Duodenal mucosa (tissue), 2 donors: ENCODE measurements around the gene MINK1.
"Not testable (repeated sequence)": the region's sequence is repeated elsewhere in the genome, so short reads cannot be mapped to it uniquely, and the experiment has no call there.

Source experiments
- H3K27ac ChIP-seq: one replicate; pipeline ENCODE4 v1.7.0; 2013; ENCODE audit warnings: low read depth, low read length
- H3K27me3 ChIP-seq, 2 donors: one replicate each; pipeline ENCODE4 v1.7.0; 2013; ENCODE audit warnings: low read length in 2 of 2, control low read depth in 1 of 2; ENCODE audit not compliant: insufficient read depth in 2 of 2, control insufficient read depth in 1 of 2
- H3K36me3 ChIP-seq, 2 donors: one replicate each; pipeline ENCODE4 v1.7.0; 2013; ENCODE audit warnings: low read length in 2 of 2, control low read depth in 1 of 2; ENCODE audit not compliant: insufficient read depth in 2 of 2, control insufficient read depth in 1 of 2
- H3K4me1 ChIP-seq, 2 donors: one replicate each; pipeline ENCODE4 v1.7.0; 2013; ENCODE audit warnings: low read length in 2 of 2, control low read depth in 1 of 2; ENCODE audit not compliant: insufficient read depth in 2 of 2, control insufficient read depth in 1 of 2
- H3K4me3 ChIP-seq, 2 donors: one replicate each; pipeline ENCODE4 v1.7.0; 2013; ENCODE audit warnings: low read length in 2 of 2, low read depth in 1 of 2
- H3K9ac ChIP-seq, 2 donors: one replicate each; pipeline ENCODE4 v1.7.0; 2013; ENCODE audit warnings: low read length in 2 of 2, low read depth in 1 of 2
- H3K9me3 ChIP-seq, 2 donors: one replicate each; pipeline ENCODE4 v1.7.0; 2013; ENCODE audit warnings: low read length in 2 of 2, control low read depth in 1 of 2; ENCODE audit not compliant: control insufficient read depth in 1 of 2

Gene MINK1

GRCh38 chr17:4867535-4867934, 34.4 kb downstream of the MINK1 start:
- H3K36me3 ChIP-seq, H3K9ac ChIP-seq, H3K27ac ChIP-seq, H3K9me3 ChIP-seq, H3K4me3 ChIP-seq, H3K4me1 ChIP-seq, H3K27me3 ChIP-seq: not testable (repeated sequence)

- not testable (repeated sequence) for H3K27ac ChIP-seq, H3K4me1 ChIP-seq, H3K27me3 ChIP-seq, H3K9me3 ChIP-seq, H3K4me3 ChIP-seq, H3K9ac ChIP-seq
- peaks cover 3 to 12% of the 10 kb centered on the region in 2 donors for H3K36me3 ChIP-seq
Measured at GRCh38 chr17:4869058-4869998, 36.2 kb downstream of the MINK1 start.

GRCh38 chr17:4870855-4871254, 37.7 kb downstream of the MINK1 start:
- Histone ChIP-seq H3K27ac (no peak overlapping the region), H3K36me3 (peaks cover under 1 to 12% of the 10 kb centered on the region in 2 donors)

GRCh38 chr17:4872786-4873185, 39.6 kb downstream of the MINK1 start:
- no peak overlapping the region for H3K4me3 ChIP-seq
- H3K9ac ChIP-seq, result no peak overlapping the region

More at GRCh38 chr17:4870855-4871254, 37.7 kb downstream of the MINK1 start:
- H3K4me1 ChIP-seq, result no peaks in the 10 kb centered on the region
- H3K27me3 ChIP-seq, result no peaks in the 10 kb centered on the region
- no peak overlapping the region for H3K9ac ChIP-seq
- H3K9me3 ChIP-seq, result no peaks in the 10 kb centered on the region
- no peak overlapping the region for H3K4me3 ChIP-seq

GRCh38 chr17:4877089-4877488, 43.9 kb downstream of the MINK1 start:
- Histone ChIP-seq H3K9ac (no peak overlapping the region), H3K27ac (no peak overlapping the region), H3K9me3 (no peaks in the 10 kb centered on the region)

More at GRCh38 chr17:4872786-4873185, 39.6 kb downstream of the MINK1 start:
- H3K9me3 ChIP-seq, result no peaks in the 10 kb centered on the region
- H3K27me3 ChIP-seq, result no peaks in the 10 kb centered on the region
- no peaks in the 10 kb centered on the region for H3K4me1 ChIP-seq
- peaks cover 0 to 17% of the 10 kb centered on the region in 2 donors for H3K36me3 ChIP-seq
- no peak overlapping the region for H3K27ac ChIP-seq

GRCh38 chr17:4879601-4880000, 46.5 kb downstream of the MINK1 start:
- H3K9ac ChIP-seq, result no peak overlapping the region
- peaks cover 12 to 45% of the 10 kb centered on the region in 2 donors for H3K36me3 ChIP-seq
- H3K27me3 ChIP-seq, result no peaks in the 10 kb centered on the region
- H3K4me3 ChIP-seq, result no peak overlapping the region
- H3K4me1 ChIP-seq, result no peaks in the 10 kb centered on the region
- no peak overlapping the region for H3K27ac ChIP-seq
- H3K9me3 ChIP-seq, result no peaks in the 10 kb centered on the region

More at GRCh38 chr17:4877089-4877488, 43.9 kb downstream of the MINK1 start:
- H3K4me3 ChIP-seq, result no peak overlapping the region
- no peaks in the 10 kb centered on the region for H3K4me1 ChIP-seq
- H3K36me3 ChIP-seq, result peaks cover 8 to 38% of the 10 kb centered on the region in 2 donors
- H3K27me3 ChIP-seq, result no peaks in the 10 kb centered on the region

- Histone ChIP-seq H3K27ac (no peak overlapping the region), H3K27me3 (no peaks in the 10 kb centered on the region), H3K4me1 (no peaks in the 10 kb centered on the region), H3K36me3 (peaks cover 24 to 58% of the 10 kb centered on the region in 2 donors), H3K9me3 (no peaks in the 10 kb centered on the region), H3K4me3 (no peak overlapping the region), H3K9ac (no peak overlapping the region)
Measured at GRCh38 chr17:4880857-4881256, 47.7 kb downstream of the MINK1 start.

- H3K4me3 ChIP-seq, result no peak overlapping the region
- H3K4me1 ChIP-seq, result no peaks in the 10 kb centered on the region
- H3K9me3 ChIP-seq, result no peaks in the 10 kb centered on the region
- peaks cover 33 to 69% of the 10 kb centered on the region in 2 donors for H3K36me3 ChIP-seq
- no peaks in the 10 kb centered on the region for H3K27me3 ChIP-seq
- H3K9ac ChIP-seq, result no peak overlapping the region
- H3K27ac ChIP-seq, result no peak overlapping the region
Measured at GRCh38 chr17:4881761-4882555, 48.8 kb downstream of the MINK1 start.

GRCh38 chr17:4884489-4884888, 51.3 kb downstream of the MINK1 start:
- Histone ChIP-seq H3K4me1 (no peaks in the 10 kb centered on the region), H3K27ac (no peak overlapping the region), H3K27me3 (no peaks in the 10 kb centered on the region), H3K9ac (no peak overlapping the region), H3K36me3 (peaks cover 37 to 63% of the 10 kb centered on the region in 2 donors), H3K4me3 (no peak overlapping the region), H3K9me3 (no peaks in the 10 kb centered on the region)

GRCh38 chr17:4886830-4887229, 53.7 kb downstream of the MINK1 start:
- Histone ChIP-seq H3K27me3 (no peaks in the 10 kb centered on the region), H3K9me3 (no peaks in the 10 kb centered on the region), H3K4me1 (no peaks in the 10 kb centered on the region), H3K9ac (no peak overlapping the region), H3K4me3 (no peak overlapping the region), H3K27ac (no peak overlapping the region), H3K36me3 (peaks cover 51 to 71% of the 10 kb centered on the region in 2 donors)
